GM21576 (cell line): ENCODE data around the gene SLC8B1.

Source experiments
- ATAC-seq: cut with Tn5 transposase; IDR thresholded peaks from one replicate; pipeline ENCODE4 v1.9.1; 2021; ENCODE audit warnings: mild to moderate bottlenecking, moderate library complexity; ENCODE audit not compliant: unreplicated experiment

SLC8B1 gene

GRCh38 chr12:113334786-113335539, at the start of gene SLC8B1:
TSS of gene SLC8B1 (minus strand) at chr12:113335109. CDS start at chr12:113332878, 2,231 bp downstream.
- peak; percentile 81 for ATAC-seq

DNA sequence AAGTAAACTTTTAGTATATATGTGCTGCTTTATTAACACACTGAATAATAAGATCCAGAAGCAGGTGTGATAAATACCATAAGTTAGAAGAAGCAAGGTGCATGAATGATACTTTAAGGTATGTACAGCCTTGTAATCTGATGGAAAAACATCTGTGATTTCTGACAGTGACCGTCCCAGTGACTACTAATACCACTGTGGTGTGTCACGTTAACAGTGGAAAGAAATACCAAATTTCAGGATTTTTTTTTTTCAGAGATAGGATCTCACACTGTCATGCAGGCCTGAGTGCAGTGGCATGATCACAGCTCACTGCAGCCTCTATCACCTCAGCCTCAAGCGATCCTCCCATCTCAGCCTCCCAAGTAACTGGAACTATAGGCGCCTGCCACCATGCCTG, 47.3 kb upstream of the SLC8B1 start:
- no peak for ATAC-seq

DNA sequence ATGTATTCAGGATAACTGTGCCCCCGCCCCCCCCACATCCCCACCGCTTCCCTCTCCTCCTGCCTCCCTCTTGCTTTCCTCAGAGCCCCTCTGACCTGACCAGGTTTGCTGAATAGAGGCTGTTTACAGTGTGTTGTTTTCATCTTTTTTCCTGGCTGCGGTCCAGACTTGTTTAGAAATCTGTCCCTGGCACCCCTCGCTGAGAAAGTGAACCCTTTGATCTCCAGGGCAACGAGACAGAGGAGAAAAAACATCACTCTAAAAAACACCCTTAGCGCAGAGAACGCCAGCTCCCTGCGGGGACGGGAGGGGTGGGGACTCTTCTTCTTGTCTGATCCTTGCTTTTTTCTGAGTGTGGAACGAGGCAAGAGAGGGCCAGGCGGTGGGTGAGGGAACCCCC, 46.3 kb upstream of the SLC8B1 start:
- ATAC-seq, result no peak

GRCh38 chr12:113378291-113378690, 43.4 kb upstream of the SLC8B1 start:
- ATAC-seq, result no peak

DNA sequence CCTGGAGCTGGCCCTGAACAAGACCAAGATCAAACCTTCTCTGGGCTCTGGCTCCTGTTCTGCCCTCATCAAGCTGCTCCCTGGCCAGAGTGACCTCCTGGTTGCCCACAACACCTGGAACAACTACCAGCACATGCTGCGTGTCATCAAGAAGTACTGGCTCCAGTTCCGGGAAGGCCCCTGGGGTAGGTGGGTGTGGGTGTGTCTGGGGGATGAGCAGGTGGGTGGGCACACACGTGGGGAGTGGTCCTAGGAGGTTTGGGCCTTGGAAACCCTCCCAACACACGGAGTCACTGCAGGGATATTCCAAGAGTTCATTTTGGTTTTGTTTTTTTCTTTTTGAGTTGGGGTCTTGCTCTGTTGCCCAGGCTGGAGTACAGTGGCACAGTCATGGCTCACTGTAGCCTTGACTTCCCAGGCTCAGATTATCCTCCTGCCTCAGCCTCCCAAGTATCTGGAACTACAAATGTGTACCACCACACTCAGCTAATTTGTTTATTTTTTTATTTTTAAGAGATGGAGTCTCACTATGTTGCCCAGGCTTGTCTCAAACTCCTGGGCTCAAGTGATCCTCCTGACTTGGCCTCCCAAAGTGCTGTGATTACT, 40.0 kb upstream of the SLC8B1 start:
- ATAC-seq, result no peak

DNA sequence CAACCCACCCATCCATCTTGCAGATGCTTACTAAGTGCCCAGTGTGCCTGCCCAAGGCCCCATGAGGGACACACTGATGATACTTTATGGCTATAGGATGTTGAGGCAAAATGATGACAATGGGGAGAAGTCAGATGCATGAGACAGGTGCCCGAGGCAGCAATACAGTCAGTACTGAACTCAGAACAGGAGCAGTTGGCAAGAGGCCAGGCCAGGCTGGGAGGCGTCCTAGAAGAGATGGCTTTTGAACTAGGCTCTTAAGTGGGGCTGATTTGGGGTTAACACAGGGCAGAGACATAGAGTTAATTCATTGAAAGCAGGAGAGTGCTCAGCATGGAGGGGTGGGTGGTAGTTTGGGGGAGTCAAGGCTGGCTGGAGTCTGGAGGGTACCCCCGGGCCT, 39.1 kb upstream of the SLC8B1 start:
- ATAC-seq, result no peak

GRCh38 chr12:113373440-113373839, 38.5 kb upstream of the SLC8B1 start:
- ATAC-seq, result no peak

- ATAC-seq, result no peak
These were observed 37.5 kb upstream of the SLC8B1 start for GRCh38 chr12:113372371-113372770.

- ATAC-seq, result no peak
These were observed 36.9 kb upstream of the SLC8B1 start for GRCh38 chr12:113371808-113372207.

GRCh38 chr12:113370923-113371682, 36.2 kb upstream of the SLC8B1 start:
- ATAC-seq, result no peak

- ATAC-seq, result no peak
These were observed 34.6 kb upstream of the SLC8B1 start for GRCh38 chr12:113369391-113369985.

GRCh38 chr12:113368331-113368730, 33.4 kb upstream of the SLC8B1 start:
- no peak for ATAC-seq

DNA sequence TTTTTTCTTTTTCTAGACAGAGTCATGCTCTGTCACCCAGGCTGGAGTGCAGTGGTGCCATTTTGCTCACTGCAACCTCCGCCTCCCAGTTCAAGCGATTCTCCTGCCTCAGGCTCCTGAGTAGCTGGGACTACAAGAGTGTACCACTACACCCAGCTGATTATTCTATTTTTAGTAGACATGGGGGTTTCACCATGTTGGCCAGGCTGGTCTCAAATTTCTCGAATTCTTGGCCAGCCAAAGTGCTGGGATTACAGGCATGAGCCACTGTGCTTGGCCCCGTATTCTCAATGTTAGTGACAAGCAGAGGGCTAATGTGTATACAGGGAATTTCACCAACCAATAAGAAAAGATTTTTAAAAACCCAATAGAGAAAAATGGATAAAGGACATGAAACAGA, 31.9 kb upstream of the SLC8B1 start:
- no peak for ATAC-seq

DNA sequence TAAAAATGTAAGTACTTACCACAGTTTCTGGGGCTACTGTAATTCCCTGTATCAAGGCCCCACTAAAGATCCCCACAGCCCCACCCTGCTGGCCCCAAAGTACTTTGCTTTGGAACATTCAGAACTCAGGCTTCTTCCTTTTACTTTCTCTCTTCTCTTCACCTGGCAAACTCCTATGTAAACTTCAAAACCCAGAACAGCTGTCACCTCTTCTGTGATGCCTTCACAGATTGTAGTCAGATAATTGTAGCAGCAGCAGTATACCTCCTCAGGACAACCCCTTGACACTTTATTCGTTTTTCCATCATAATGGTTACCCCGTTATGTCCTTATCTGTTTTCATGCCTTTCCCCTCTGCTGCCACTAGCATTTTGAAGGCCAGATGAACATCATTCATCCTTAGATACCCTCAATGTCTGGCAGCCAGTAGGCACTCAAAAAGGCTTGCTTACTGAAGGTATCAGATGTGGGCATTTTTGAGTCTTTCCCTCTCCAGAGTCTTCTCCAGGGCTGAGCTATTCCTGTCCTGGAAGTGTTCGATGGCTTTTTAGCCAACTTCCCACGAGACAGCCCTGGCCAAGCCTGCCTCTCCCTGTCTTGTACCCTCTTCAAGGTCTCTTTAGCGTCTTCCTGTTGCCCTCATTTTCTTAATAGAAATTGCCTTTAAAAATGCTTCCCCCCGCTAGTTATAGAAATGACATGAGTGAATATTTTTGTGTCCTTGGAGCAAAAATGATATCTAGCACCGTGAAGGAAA, 30.9 kb upstream of the SLC8B1 start:
- ATAC-seq, result no peak

DNA sequence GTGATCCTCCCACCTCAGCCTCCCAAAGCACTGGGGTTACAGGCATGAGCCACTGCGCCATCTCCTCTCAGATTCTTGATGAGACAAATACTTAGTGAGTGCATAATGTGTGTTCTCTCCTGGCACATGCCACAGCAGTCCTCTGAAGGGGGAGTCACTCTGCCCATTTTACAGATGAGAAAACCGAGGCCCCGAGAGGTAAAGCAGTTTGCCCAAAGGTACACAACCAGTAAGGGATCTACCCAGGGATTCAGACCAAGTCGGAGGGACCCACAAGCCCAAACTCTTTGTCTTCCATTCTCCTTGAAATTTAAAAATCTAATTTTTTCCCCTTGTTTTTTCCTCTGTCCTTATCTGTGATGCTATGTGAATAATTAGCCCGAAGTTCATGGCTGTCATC, 29.8 kb upstream of the SLC8B1 start:
- no peak for ATAC-seq

- no peak for ATAC-seq
These were observed 26.9 kb upstream of the SLC8B1 start for GRCh38 chr12:113361574-113362370.

- ATAC-seq, result no peak
These were observed 25.2 kb upstream of the SLC8B1 start for GRCh38 chr12:113359939-113360748.

GRCh38 chr12:113359133-113359938, 24.4 kb upstream of the SLC8B1 start:
- no peak for ATAC-seq
